ENCODE data around the gene ATP1A3. TPM values are rescaled to one million over a fixed set of nuclear protein-coding genes. Genes with fewer than 3 reads are reported as not detected.

ATP1A3 gene
- polyA plus RNA-seq, 2 donors, result 0.12 TPM

DNA sequence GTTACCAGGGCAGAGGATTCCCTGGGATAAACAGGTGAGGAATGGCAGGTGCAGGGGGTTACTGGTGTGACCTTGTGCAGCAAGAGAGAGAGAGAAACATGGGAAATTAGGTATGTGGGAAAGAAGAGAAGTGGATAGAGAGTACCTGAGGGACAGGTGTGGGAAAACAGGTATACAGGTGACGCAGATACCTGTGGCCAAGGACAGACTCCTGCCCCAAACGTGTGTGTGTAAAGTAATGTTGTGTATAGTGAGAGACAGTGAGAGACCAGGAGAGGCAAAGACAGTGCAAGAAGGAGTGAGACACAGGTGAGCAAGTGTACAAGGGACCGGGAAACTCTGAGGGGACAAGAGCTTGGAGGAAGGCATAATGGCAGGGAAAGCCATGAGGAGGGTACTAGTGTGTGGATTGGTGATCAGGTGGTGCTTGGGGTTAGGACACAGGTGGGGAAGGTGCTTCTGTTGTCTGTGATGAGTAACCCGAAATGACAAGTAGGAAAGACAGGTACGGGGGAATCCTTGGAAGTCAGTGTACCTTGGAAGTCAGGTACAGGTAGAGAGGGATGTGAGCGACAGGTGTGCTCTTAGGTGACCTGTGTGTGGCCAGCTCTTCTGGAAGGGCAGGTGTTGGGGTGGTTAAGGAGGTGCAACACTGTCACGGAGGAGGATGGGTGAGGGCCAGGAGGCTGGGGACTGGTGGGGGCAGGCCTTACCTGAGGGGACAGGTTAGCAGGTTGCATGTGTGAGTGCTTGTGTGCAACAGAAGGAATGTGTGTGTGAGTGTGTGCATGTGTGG lies 68.6 kb downstream of the ATP1A3 start:
- Histone ChIP-seq H3K27ac (ENCODE audit: low read depth in 2 of 2, low read length in 1 of 2) (no peak overlapping the region), H3K27me3 (ENCODE audit: control insufficient read depth in 1 of 2, insufficient read depth in 2 of 2, low read length in 2 of 2) (peaks cover 4 to 31% of the 10 kb centered on the region in 2 donors), H3K9me3 (ENCODE audit: control insufficient read depth in 2 of 2, insufficient read depth in 1 of 2, low read depth in 1 of 2, low read length in 1 of 2) (peaks cover 0 to 2% of the 10 kb centered on the region in 2 donors), H3K36me3 (ENCODE audit: control insufficient read depth in 2 of 2, insufficient read depth in 2 of 2, low read length in 1 of 2) (no peaks in the 10 kb centered on the region), H3K4me3 (ENCODE audit: low read depth in 1 of 2, low read length in 2 of 2) (no peak overlapping the region), H3K4me1 (ENCODE audit: control insufficient read depth in 2 of 2, insufficient read depth in 2 of 2, low read length in 1 of 2) (peaks cover 0 to 10% of the 10 kb centered on the region in 2 donors)
- WGBS, 2 donors, result 43 to 48% methylated on average over 7 of the region's 7 CpGs

DNA sequence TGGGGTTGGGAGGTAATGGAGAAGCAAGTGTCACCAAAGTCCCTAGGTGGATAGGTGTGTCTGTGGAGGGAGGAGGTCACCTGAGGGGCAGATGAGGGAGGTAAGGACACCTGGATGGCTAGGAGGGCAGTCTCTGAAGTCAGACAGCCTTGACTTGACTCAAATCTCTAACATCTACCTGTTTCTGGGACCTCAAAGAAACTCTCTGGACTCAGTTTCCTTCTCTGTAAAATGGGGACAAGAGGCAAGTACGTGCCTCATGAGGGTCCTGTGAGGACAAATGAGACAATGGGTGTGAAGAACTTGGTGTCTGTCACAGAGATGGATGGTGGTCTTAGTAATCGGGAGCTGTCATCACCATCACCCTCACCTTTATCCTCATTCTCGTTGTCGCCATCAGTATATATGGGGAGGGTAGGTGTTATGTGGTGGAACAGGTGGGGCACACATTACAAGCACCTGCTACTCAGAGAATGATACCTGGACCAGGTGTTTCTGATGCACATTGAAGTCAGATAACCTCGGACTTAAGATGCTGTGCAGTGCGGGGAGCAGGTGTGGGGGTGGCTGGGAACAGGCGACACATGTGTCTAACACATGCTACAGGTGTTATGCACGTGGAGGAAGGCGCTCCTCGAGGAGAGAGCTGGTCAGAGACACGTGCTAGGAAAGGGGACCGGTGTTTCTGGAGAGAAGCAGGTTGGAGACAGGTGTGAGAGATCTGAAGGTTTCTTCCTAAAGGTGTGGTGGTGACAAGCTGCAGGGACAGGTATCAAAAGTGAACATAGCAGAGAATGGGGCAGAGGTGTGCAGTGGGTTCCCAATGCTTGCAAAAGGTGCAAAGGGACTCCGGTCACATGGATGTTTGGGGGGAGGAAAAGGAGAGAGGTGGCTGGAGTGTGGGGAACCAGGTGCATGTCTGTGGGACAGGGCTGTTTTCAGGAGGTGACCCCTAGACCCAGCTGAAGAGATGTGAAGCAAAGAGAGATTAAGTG lies 69.6 kb downstream of the ATP1A3 start:
- Histone ChIP-seq H3K36me3 (ENCODE audit: control insufficient read depth in 2 of 2, insufficient read depth in 2 of 2, low read length in 1 of 2) (no peaks in the 10 kb centered on the region), H3K27me3 (ENCODE audit: control insufficient read depth in 1 of 2, insufficient read depth in 2 of 2, low read length in 2 of 2) (peaks cover 4 to 25% of the 10 kb centered on the region in 2 donors), H3K4me1 (ENCODE audit: control insufficient read depth in 2 of 2, insufficient read depth in 2 of 2, low read length in 1 of 2) (peaks cover 0 to 10% of the 10 kb centered on the region in 2 donors)

GRCh38 chr19:41923045-41923788 lies 70.8 kb downstream of the ATP1A3 start:
- Histone ChIP-seq H3K36me3 (ENCODE audit: control insufficient read depth in 2 of 2, insufficient read depth in 2 of 2, low read length in 1 of 2) (no peaks in the 10 kb centered on the region), H3K4me3 (ENCODE audit: low read depth in 1 of 2, low read length in 2 of 2) (no peak overlapping the region), H3K27me3 (ENCODE audit: control insufficient read depth in 1 of 2, insufficient read depth in 2 of 2, low read length in 2 of 2) (peaks cover 4 to 17% of the 10 kb centered on the region in 2 donors)

More for the DNA sequence above, 69.6 kb downstream of the ATP1A3 start:
- peaks cover 0 to 9% of the 10 kb centered on the region in 2 donors for H3K9me3 ChIP-seq (ENCODE audit: control insufficient read depth in 2 of 2, insufficient read depth in 1 of 2, low read depth in 1 of 2, low read length in 1 of 2)
- no peak overlapping the region for H3K4me3 ChIP-seq (ENCODE audit: low read depth in 1 of 2, low read length in 2 of 2)
- H3K27ac ChIP-seq (ENCODE audit: low read depth in 2 of 2, low read length in 1 of 2), result no peak overlapping the region
- WGBS, 2 donors, result 39 to 41% methylated on average over 13 of the region's 13 CpGs

GRCh38 chr19:41922585-41922984 lies 71.4 kb downstream of the ATP1A3 start:
- H3K4me1 ChIP-seq (ENCODE audit: control insufficient read depth in 2 of 2, insufficient read depth in 2 of 2, low read length in 1 of 2), result no peaks in the 10 kb centered on the region
- 20 to 22% methylated on average over 18 of the region's 18 CpGs for WGBS, 2 donors
- H3K27me3 ChIP-seq (ENCODE audit: control insufficient read depth in 1 of 2, insufficient read depth in 2 of 2, low read length in 2 of 2), result peaks cover 4 to 10% of the 10 kb centered on the region in 2 donors
- H3K4me3 ChIP-seq (ENCODE audit: low read depth in 1 of 2, low read length in 2 of 2), result no peak overlapping the region
- no peaks in the 10 kb centered on the region for H3K36me3 ChIP-seq (ENCODE audit: control insufficient read depth in 2 of 2, insufficient read depth in 2 of 2, low read length in 1 of 2)
- H3K9me3 ChIP-seq (ENCODE audit: control insufficient read depth in 2 of 2, insufficient read depth in 1 of 2, low read depth in 1 of 2, low read length in 1 of 2), result peaks cover 0 to 12% of the 10 kb centered on the region in 2 donors
- H3K27ac ChIP-seq (ENCODE audit: low read depth in 2 of 2, low read length in 1 of 2), result no peak overlapping the region

More at GRCh38 chr19:41923045-41923788, 70.8 kb downstream of the ATP1A3 start:
- no peak overlapping the region for H3K27ac ChIP-seq (ENCODE audit: low read depth in 2 of 2, low read length in 1 of 2)
- peaks cover 0 to 12% of the 10 kb centered on the region in 2 donors for H3K9me3 ChIP-seq (ENCODE audit: control insufficient read depth in 2 of 2, insufficient read depth in 1 of 2, low read depth in 1 of 2, low read length in 1 of 2)
- H3K4me1 ChIP-seq (ENCODE audit: control insufficient read depth in 2 of 2, insufficient read depth in 2 of 2, low read length in 1 of 2), result peaks cover 0 to 2% of the 10 kb centered on the region in 2 donors
- 34 to 42% methylated on average over 6 of the region's 6 CpGs for WGBS, 2 donors

- no peak overlapping the region for H3K27ac ChIP-seq (ENCODE audit: low read depth in 2 of 2, low read length in 1 of 2)
- peaks cover 4 to 5% of the 10 kb centered on the region in 2 donors for H3K27me3 ChIP-seq (ENCODE audit: control insufficient read depth in 1 of 2, insufficient read depth in 2 of 2, low read length in 2 of 2)
- H3K4me3 ChIP-seq (ENCODE audit: low read depth in 1 of 2, low read length in 2 of 2), result no peak overlapping the region
- H3K4me1 ChIP-seq (ENCODE audit: control insufficient read depth in 2 of 2, insufficient read depth in 2 of 2, low read length in 1 of 2), result no peaks in the 10 kb centered on the region
- peaks cover 0 to 12% of the 10 kb centered on the region in 2 donors for H3K9me3 ChIP-seq (ENCODE audit: control insufficient read depth in 2 of 2, insufficient read depth in 1 of 2, low read depth in 1 of 2, low read length in 1 of 2)
- WGBS, 2 donors, result 21 to 33% methylated on average over 22 of the region's 22 CpGs
- no peaks in the 10 kb centered on the region for H3K36me3 ChIP-seq (ENCODE audit: control insufficient read depth in 2 of 2, insufficient read depth in 2 of 2, low read length in 1 of 2)
These were observed 72.2 kb downstream of the ATP1A3 start for GRCh38 chr19:41921577-41922576.

DNA sequence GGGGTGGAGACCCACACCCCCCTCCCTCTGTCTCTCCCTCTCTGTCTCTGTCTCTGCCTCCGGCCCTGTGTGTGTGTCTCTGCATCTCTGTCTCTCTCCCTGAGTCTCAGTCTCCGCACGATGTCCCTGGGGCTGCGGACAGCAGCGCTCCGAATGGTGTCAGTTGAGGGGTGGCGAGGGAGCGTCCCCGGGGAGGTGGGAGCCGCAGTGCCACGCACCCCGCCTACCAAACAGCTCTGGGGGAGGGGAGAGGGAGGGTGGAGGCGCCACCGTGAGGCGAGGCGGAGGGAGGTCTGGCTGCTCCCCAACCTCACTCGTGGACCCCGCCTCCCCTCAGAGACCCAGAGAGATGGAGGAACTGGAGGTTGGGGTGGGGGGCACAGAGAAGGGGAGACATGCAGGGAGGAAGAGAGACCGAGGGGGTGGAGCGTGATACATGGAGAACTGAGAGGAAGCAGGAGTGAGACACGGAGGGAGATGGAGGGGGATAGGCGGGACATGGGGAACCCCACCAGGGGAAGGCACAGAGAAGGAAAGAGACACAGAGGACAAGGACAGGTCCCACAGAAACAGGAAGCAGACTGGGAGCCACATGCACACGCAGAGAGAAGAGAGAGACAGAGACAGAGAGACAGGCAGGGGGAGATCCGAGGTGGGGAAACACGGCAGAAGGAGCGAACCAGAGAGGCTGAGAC lies 73.0 kb downstream of the ATP1A3 start:
- WGBS, 2 donors, result 12 to 18% methylated on average over 26 of the region's 26 CpGs
- Histone ChIP-seq H3K27ac (ENCODE audit: low read depth in 2 of 2, low read length in 1 of 2) (no peak overlapping the region), H3K27me3 (ENCODE audit: control insufficient read depth in 1 of 2, insufficient read depth in 2 of 2, low read length in 2 of 2) (peaks cover 0 to 2% of the 10 kb centered on the region in 2 donors), H3K4me1 (ENCODE audit: control insufficient read depth in 2 of 2, insufficient read depth in 2 of 2, low read length in 1 of 2) (peaks cover 2% of the 10 kb centered on the region in 2 donors), H3K4me3 (ENCODE audit: low read depth in 1 of 2, low read length in 2 of 2) (no peak overlapping the region), H3K36me3 (ENCODE audit: control insufficient read depth in 2 of 2, insufficient read depth in 2 of 2, low read length in 1 of 2) (no peaks in the 10 kb centered on the region), H3K9me3 (ENCODE audit: control insufficient read depth in 2 of 2, insufficient read depth in 1 of 2, low read depth in 1 of 2, low read length in 1 of 2) (peaks cover 0 to 14% of the 10 kb centered on the region in 2 donors)

- peaks cover 0 to 15% of the 10 kb centered on the region in 2 donors for H3K9me3 ChIP-seq (ENCODE audit: control insufficient read depth in 2 of 2, insufficient read depth in 1 of 2, low read depth in 1 of 2, low read length in 1 of 2)
- H3K4me3 ChIP-seq (ENCODE audit: low read depth in 1 of 2, low read length in 2 of 2), result no peak overlapping the region
- no peaks in the 10 kb centered on the region for H3K36me3 ChIP-seq (ENCODE audit: control insufficient read depth in 2 of 2, insufficient read depth in 2 of 2, low read length in 1 of 2)
- WGBS, 2 donors, result 78 to 85% methylated on average over 33 of the region's 33 CpGs
- peaks cover 4 to 5% of the 10 kb centered on the region in 2 donors for H3K4me1 ChIP-seq (ENCODE audit: control insufficient read depth in 2 of 2, insufficient read depth in 2 of 2, low read length in 1 of 2)
- peaks cover 0 to 5% of the 10 kb centered on the region in 2 donors for H3K27me3 ChIP-seq (ENCODE audit: control insufficient read depth in 1 of 2, insufficient read depth in 2 of 2, low read length in 2 of 2)
- H3K27ac ChIP-seq (ENCODE audit: low read depth in 2 of 2, low read length in 1 of 2), result no peak overlapping the region
These were observed 73.9 kb downstream of the ATP1A3 start for GRCh38 chr19:41919948-41920712.

Data from esophagus (tissue), 2 donors.